GM12865 (cell line): ENCODE measurements around the gene PTPRN2.
"Not testable (repeated sequence)": the region's sequence is repeated elsewhere in the genome, so short reads cannot be mapped to it uniquely, and the experiment has no call there.

Source experiments
- DNase-seq: peaks from one replicate; pipeline ENCODE4 v3.0.0; 2010; ENCODE audit warnings: low read depth
- H3K4me3 ChIP-seq: 2 replicates; pipeline ENCODE4 v1.5.1; 2011; ENCODE audit warnings: mild to moderate bottlenecking, low read depth, low read length, control low read depth
- CTCF ChIP-seq: IDR thresholded peaks from 2 replicates; pipeline ENCODE4 v1.5.1; 2011; ENCODE audit warnings: low read length, control low read depth, low read depth, inconsistent platforms; ENCODE audit not compliant: insufficient read depth; ENCODE audit errors: missing control alignments

Gene PTPRN2

GRCh38 chr7:158051776-158052175, 535.8 kb downstream of the PTPRN2 start:
- no peak for DNase-seq
- H3K4me3 ChIP-seq = no peak overlapping the region
- TF ChIP-seq CTCF = no peak

GRCh38 chr7:158050978-158051651, 536.5 kb downstream of the PTPRN2 start:
- DNase-seq = no peak
- TF ChIP-seq CTCF = no peak
- no peak overlapping the region for H3K4me3 ChIP-seq

GRCh38 chr7:158050441-158050977, 537.1 kb downstream of the PTPRN2 start:
- H3K4me3 ChIP-seq = no peak overlapping the region
- no peak for DNase-seq
- TF ChIP-seq CTCF = no peak

GRCh38 chr7:158049271-158049670, 538.4 kb downstream of the PTPRN2 start:
- no peak for DNase-seq
- no peak overlapping the region for H3K4me3 ChIP-seq

GRCh38 chr7:158048569-158048968, 539.1 kb downstream of the PTPRN2 start:
- no peak overlapping the region for H3K4me3 ChIP-seq
- no peak for DNase-seq
- no peak for TF ChIP-seq CTCF

More at GRCh38 chr7:158049271-158049670, 538.4 kb downstream of the PTPRN2 start:
- no peak for TF ChIP-seq CTCF

GRCh38 chr7:158047391-158048059, 540.1 kb downstream of the PTPRN2 start:
- no peak overlapping the region for H3K4me3 ChIP-seq
- no peak for TF ChIP-seq CTCF
- no peak for DNase-seq

- DNase-seq, H3K4me3 ChIP-seq: not testable (repeated sequence)
Observed at GRCh38 chr7:158046246-158046645, 541.4 kb downstream of the PTPRN2 start.
